ENCODE results near the gene AHRR. TPM values are rescaled to one million over a fixed set of nuclear protein-coding genes. Genes with fewer than 3 reads are reported as not detected.
A peak's percentile ranks its signal among the peaks of the same experiment; 100 is the strongest.

Gene AHRR
- total RNA-seq, 1 donor from 2014 or later = not detected

GRCh38 chr5:432201-432927, 110.8 kb downstream of the AHRR start:
- no peak for TF ChIP-seq CTCF (IDR thresholded peaks at IDR 0.05)
- H3K4me1 ChIP-seq = no peaks in the 10 kb centered on the region
- no peaks in the 10 kb centered on the region for H3K9me3 ChIP-seq
- H3K27ac ChIP-seq = no peak overlapping the region
- intact Hi-C loops (cut with DNase I) = no loop called here
- peak in 1 of 2 donors; percentile 48 for DNase-seq (ENCODE audit: low spot score in 2 of 2)
- no peaks in the 10 kb centered on the region for H3K27me3 ChIP-seq
- no peaks in the 10 kb centered on the region for H3K36me3 ChIP-seq
- H3K4me3 ChIP-seq = no peak overlapping the region

- H3K27me3 ChIP-seq = no peaks in the 10 kb centered on the region
- DNase-seq (ENCODE audit: low spot score in 2 of 2) = peak in 1 of 2 donors; percentile 56
- no peak overlapping the region for H3K27ac ChIP-seq
- H3K4me3 ChIP-seq = no peak overlapping the region
- no peaks in the 10 kb centered on the region for H3K4me1 ChIP-seq
- no peaks in the 10 kb centered on the region for H3K9me3 ChIP-seq
- intact Hi-C loops (cut with DNase I) = no loop called here
- no peak for TF ChIP-seq CTCF (IDR thresholded peaks at IDR 0.05)
- no peaks in the 10 kb centered on the region for H3K36me3 ChIP-seq
Measured at GRCh38 chr5:432928-433791, 111.6 kb downstream of the AHRR start.

- intact Hi-C loops (cut with DNase I) = no loop called here
Measured at GRCh38 chr5:433836-434235, 112.3 kb downstream of the AHRR start.

GRCh38 chr5:434443-435146, 113.1 kb downstream of the AHRR start:
- no peaks in the 10 kb centered on the region for H3K4me1 ChIP-seq
- H3K36me3 ChIP-seq = no peaks in the 10 kb centered on the region
- intact Hi-C loops (cut with DNase I) = no loop called here
- no peaks in the 10 kb centered on the region for H3K27me3 ChIP-seq
- no peaks in the 10 kb centered on the region for H3K9me3 ChIP-seq
- no peak overlapping the region for H3K27ac ChIP-seq
- H3K4me3 ChIP-seq = no peak overlapping the region
- no peak for TF ChIP-seq CTCF (IDR thresholded peaks at IDR 0.05)
- DNase-seq (ENCODE audit: low spot score in 2 of 2) = peak in 1 of 2 donors; percentile 37

More at GRCh38 chr5:433836-434235, 112.3 kb downstream of the AHRR start:
- Histone ChIP-seq H3K9me3 (no peaks in the 10 kb centered on the region), H3K27ac (no peak overlapping the region), H3K27me3 (no peaks in the 10 kb centered on the region), H3K36me3 (no peaks in the 10 kb centered on the region), H3K4me3 (no peak overlapping the region), H3K4me1 (no peaks in the 10 kb centered on the region)
- peak in 1 of 2 donors; percentile 40 for DNase-seq (ENCODE audit: low spot score in 2 of 2)
- TF ChIP-seq CTCF (IDR thresholded peaks at IDR 0.05) = no peak

GRCh38 chr5:435156-435790, 113.8 kb downstream of the AHRR start:
- no peak for TF ChIP-seq CTCF (IDR thresholded peaks at IDR 0.05)
- DNase-seq (ENCODE audit: low spot score in 2 of 2) = peak in 1 of 2 donors; percentile 51
- Histone ChIP-seq H3K27me3 (no peaks in the 10 kb centered on the region), H3K9me3 (no peaks in the 10 kb centered on the region), H3K27ac (no peak overlapping the region), H3K36me3 (no peaks in the 10 kb centered on the region), H3K4me1 (no peaks in the 10 kb centered on the region), H3K4me3 (no peak overlapping the region)
- intact Hi-C loops (cut with DNase I) = no loop called here

Data from ascending aorta (tissue), 2 donors.